Stimulated activated naive B cell treated with anti-CD40 and anti-IgM and Interleukin-4, amounts not matched to agents 10 μg/mL and 1 μg/mL and 100 μg/mL, for 72 hours (primary cell): Measurements from ENCODE around the gene ZNF264.
"Not testable (repeated sequence)": the region's sequence is repeated elsewhere in the genome, so short reads cannot be mapped to it uniquely, and the experiment has no call there.

Source experiments
- ATAC-seq, 2 donors: fragments of 150-1000 bp; cut with Tn5 transposase; replicated peaks; 2 replicates each; pipeline ENCODE4 v1.10.0; 2021; ENCODE audit warnings: moderate library complexity in 1 of 2
- DNase-seq: peaks from one replicate; pipeline ENCODE4 v3.0.0; 2021
- H3K27ac Mint-ChIP-seq: one replicate; pipeline ENCODE4 v1.8.0; 2022; ENCODE audit warnings: mild to moderate bottlenecking, mixed read lengths
- H3K27me3 Mint-ChIP-seq, 2 donors: one replicate each; pipeline ENCODE4 v1.8.0; 2022; ENCODE audit warnings: mixed read lengths in 2 of 2
- H3K36me3 Mint-ChIP-seq, 2 donors: one replicate each; pipeline ENCODE4 v1.8.0; 2022; ENCODE audit warnings: mixed read lengths in 2 of 2, mild to moderate bottlenecking in 1 of 2
- H3K4me1 Mint-ChIP-seq, 2 donors: one replicate each; pipeline ENCODE4 v1.8.0; 2022; ENCODE audit warnings: mixed read lengths in 2 of 2, mild to moderate bottlenecking in 1 of 2
- H3K4me3 Mint-ChIP-seq, 2 donors: one replicate each; pipeline ENCODE4 v1.8.0; 2022; ENCODE audit warnings: mild to moderate bottlenecking in 2 of 2, mixed read lengths in 2 of 2, moderate library complexity in 1 of 2
- H3K9me3 Mint-ChIP-seq, 2 donors: one replicate each; pipeline ENCODE4 v1.8.0; 2022; ENCODE audit warnings: mixed read lengths in 2 of 2, mild to moderate bottlenecking in 1 of 2

ZNF264 gene

DNA sequence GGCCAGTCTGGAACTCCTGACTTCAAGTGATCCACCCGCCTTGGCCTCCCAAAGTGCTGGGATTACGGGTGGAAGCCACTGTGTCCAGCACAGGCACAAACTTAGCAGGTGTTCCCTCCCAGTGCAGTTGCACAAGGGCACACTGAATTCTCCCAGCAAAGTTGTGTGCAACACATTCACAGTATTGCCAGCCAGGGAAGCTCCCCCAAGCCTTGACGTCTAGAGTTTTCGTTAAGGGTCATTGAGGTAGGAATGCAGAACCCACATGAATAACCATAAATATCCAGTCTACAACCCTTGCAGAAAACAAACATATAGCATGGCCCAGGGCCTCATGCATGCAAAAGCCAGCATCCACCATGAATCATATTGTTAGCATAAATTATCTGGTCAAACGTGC, 36.2 kb downstream of the ZNF264 start:
- Mint-ChIP-seq H3K36me3 (peaks cover 7 to 9% of the 10 kb centered on the region in 2 donors), H3K9me3 (no peaks in the 10 kb centered on the region), H3K27me3 (peaks cover 0 to 5% of the 10 kb centered on the region in 2 donors), H3K4me3 (no peak overlapping the region), H3K27ac (no peak overlapping the region), H3K4me1 (peaks cover 7 to 12% of the 10 kb centered on the region in 2 donors)
- no peak for DNase-seq
- no peak for ATAC-seq

- Mint-ChIP-seq H3K9me3 (no peaks in the 10 kb centered on the region), H3K4me1 (peaks cover 14 to 23% of the 10 kb centered on the region in 2 donors), H3K27ac (no peak overlapping the region)
Observed at GRCh38 chr19:57231686-57232085, 40.4 kb downstream of the ZNF264 start.

GRCh38 chr19:57233207-57233606, 41.9 kb downstream of the ZNF264 start:
- peaks cover 14 to 23% of the 10 kb centered on the region in 2 donors for H3K4me1 Mint-ChIP-seq
- peaks cover 6 to 20% of the 10 kb centered on the region in 2 donors for H3K36me3 Mint-ChIP-seq
- H3K27ac Mint-ChIP-seq, result no peak overlapping the region
- H3K27me3 Mint-ChIP-seq, result peaks cover 0 to 5% of the 10 kb centered on the region in 2 donors
- ATAC-seq (peak; percentile 71 to 77), DNase-seq (peak; percentile 6)
- no peaks in the 10 kb centered on the region for H3K9me3 Mint-ChIP-seq
- H3K4me3 Mint-ChIP-seq, result peak overlapping the region; percentile 11 to 32

More at GRCh38 chr19:57231686-57232085, 40.4 kb downstream of the ZNF264 start:
- Mint-ChIP-seq H3K4me3 (no peak overlapping the region), H3K27me3 (peaks cover 0 to 5% of the 10 kb centered on the region in 2 donors), H3K36me3 (peaks cover 6 to 16% of the 10 kb centered on the region in 2 donors)
- no peak for ATAC-seq
- DNase-seq, result no peak

DNA sequence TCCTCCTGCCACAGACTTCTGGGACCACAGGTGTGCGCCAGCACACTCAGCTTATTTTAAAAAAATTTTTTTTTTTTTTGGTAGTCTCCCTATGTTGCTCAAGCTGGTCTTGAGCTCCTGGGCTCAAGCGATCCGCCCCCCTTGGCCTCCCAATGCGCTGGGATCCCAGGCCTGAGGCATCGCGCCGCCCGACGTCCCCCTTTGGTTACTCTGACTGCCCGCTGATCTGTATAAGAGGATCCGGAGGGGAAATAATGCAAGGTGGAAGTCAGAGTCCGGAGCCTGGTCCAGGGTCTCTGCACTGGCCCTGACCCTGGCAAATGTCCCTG, 48.6 kb downstream of the ZNF264 start:
- ATAC-seq, result peak; percentile 17 to 18
- peak overlapping the region; percentile 98 for H3K27ac Mint-ChIP-seq
- H3K4me1 Mint-ChIP-seq, result peaks cover 22 to 42% of the 10 kb centered on the region in 2 donors

DNA sequence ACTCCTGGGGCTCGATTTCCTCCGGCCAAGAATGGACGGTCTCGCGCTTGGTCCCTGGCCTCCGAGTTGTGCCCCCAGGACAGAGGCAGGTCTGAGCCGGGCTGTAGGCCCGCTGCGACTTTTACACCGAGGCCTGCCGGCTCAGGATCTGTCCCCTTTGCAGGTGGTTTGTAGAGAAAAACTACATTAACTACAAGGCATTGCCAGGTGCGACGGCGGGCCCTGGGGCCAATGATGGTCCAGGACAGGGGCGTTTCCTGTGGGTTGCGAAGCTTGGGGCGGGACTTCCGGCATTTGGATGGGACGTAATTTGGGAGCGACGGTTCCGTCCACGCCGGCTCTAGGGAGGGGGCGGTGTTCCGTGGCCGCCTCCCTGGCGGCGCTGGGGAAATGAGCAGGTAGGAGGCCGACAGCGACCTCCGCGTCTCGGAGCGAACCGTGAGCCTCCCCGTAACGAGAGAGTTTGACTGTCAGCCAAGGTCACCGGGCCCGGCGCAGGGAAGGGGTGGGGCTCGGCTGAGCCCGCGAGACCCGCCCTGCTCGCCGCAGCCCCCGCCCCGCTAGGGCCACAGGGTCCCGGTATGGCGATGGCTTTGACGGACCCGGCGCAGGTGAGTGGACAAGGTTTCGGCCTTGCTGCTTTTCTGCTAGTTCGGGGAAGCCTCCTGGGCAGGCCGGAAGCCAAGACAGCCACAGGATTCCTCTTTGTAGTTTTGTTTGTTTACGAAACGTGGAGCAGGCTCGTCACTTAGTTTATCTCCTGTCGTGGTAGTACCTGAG, 49.2 kb downstream of the ZNF264 start, which contains the start of gene ZNF805:
Gene ZNF805, plus strand, starts transcription at position 322 of the 780 bp plus-strand sequence. Its CDS starts 260 bp downstream, at position 582.
- Mint-ChIP-seq H3K27ac (peak within 1 kb of the TSS; percentile 98), H3K36me3 (peaks cover 22 to 33% of the 10 kb centered on the region in 2 donors), H3K4me1 (peaks cover 24 to 46% of the 10 kb centered on the region in 2 donors), H3K9me3 (no peaks in the 10 kb centered on the region), H3K27me3 (no peaks in the 10 kb centered on the region), H3K4me3 (peak within 1 kb of the TSS; percentile 91 to 98)
- ATAC-seq (peak; percentile 92 to 95), DNase-seq (peak; percentile 94)

More for the DNA sequence above, 48.6 kb downstream of the ZNF264 start:
- Mint-ChIP-seq H3K36me3 (peaks cover 18 to 28% of the 10 kb centered on the region in 2 donors), H3K9me3 (no peaks in the 10 kb centered on the region), H3K27me3 (no peaks in the 10 kb centered on the region), H3K4me3 (peak overlapping the region; percentile 91 to 98)
- DNase-seq, result no peak

DNA sequence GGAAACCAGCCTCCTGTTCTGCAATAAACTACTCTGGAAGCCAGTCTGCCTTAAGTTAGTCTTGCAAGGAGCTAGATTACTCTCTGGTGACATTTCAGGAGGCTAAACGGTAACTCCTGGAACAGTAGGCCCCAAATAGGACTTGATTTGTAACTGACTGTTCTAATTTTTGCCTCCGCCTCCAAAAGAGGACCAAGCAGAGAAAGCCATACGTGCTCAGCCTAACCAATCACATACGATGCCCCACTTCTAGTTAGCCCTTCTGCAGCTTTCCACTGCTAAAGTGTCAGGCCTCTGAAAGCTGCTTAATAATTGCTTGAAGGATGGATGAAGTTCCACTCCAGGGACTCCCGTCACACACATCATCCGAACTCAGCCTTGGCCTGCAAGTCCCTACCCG, 49.9 kb downstream of the ZNF264 start:
- peak overlapping the region; percentile 98 for H3K27ac Mint-ChIP-seq

DNA sequence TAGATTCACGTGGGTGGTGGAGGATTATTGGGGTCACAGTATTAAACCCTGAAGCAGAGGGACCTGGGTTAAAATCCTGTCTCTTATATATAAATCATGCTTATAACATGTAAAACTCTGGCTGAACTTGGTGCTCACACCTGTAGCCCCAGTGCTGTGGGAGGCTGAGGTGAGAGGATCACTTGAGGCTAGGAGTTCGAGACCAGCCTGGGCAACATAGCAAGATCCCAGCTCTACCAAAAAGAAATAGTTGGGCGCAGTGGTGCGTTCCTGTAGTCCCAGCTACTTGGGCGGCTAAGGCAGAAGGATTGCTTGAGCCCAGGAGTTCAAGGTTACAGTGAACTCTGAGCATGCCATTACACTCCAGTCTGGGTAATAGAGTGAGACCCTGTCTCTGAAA, 51.5 kb downstream of the ZNF264 start:
- no peak for DNase-seq
- Mint-ChIP-seq H3K27me3 (no peaks in the 10 kb centered on the region), H3K4me1 (peaks cover 24 to 46% of the 10 kb centered on the region in 2 donors), H3K9me3 (no peaks in the 10 kb centered on the region), H3K36me3 (peaks cover 27 to 37% of the 10 kb centered on the region in 2 donors), H3K4me3 (peak overlapping the region in 1 of 2 donors; percentile 22), H3K27ac (no peak overlapping the region)
- no peak for ATAC-seq

More for the DNA sequence above, 49.9 kb downstream of the ZNF264 start:
- H3K9me3 Mint-ChIP-seq, result no peaks in the 10 kb centered on the region
- H3K27me3 Mint-ChIP-seq, result no peaks in the 10 kb centered on the region
- no peak for DNase-seq
- H3K36me3 Mint-ChIP-seq, result peaks cover 24 to 35% of the 10 kb centered on the region in 2 donors
- ATAC-seq, result no peak
- peaks cover 24 to 46% of the 10 kb centered on the region in 2 donors for H3K4me1 Mint-ChIP-seq
- H3K4me3 Mint-ChIP-seq, result peak overlapping the region; percentile 91 to 98

GRCh38 chr19:57244513-57244912, 53.2 kb downstream of the ZNF264 start:
- DNase-seq, result no peak
- Mint-ChIP-seq H3K27me3 (no peaks in the 10 kb centered on the region), H3K9me3 (no peaks in the 10 kb centered on the region), H3K36me3 (peaks cover 27 to 42% of the 10 kb centered on the region in 2 donors), H3K4me3 (peak overlapping the region in 1 of 2 donors; percentile 20), H3K27ac (no peak overlapping the region), H3K4me1 (peaks cover 24 to 46% of the 10 kb centered on the region in 2 donors)
- peak in 1 of 2 donors; percentile 58 for ATAC-seq

DNA sequence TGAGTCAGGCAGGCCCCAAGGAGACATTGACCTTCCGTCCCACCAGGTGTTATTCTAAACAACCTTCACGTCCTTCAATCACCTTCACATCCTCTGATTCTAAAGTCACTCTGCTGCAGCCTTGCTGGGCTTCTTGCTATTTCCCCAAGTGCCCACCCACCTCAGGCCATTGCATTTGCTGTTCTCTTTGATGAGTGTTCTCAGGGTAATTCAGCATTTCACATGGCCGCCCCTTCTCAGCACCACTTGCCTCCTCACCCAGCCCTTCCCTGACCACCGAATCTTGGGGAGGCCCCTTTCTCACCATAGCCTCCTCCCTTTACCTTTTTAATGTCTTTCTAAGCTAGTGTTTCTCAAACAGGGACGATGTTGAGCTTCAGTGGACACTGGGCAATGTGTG, 53.8 kb downstream of the ZNF264 start:
- Mint-ChIP-seq H3K9me3 (no peaks in the 10 kb centered on the region), H3K4me3 (peak overlapping the region in 1 of 2 donors; percentile 37), H3K27me3 (no peaks in the 10 kb centered on the region), H3K36me3 (peaks cover 28 to 43% of the 10 kb centered on the region in 2 donors), H3K27ac (no peak overlapping the region), H3K4me1 (peaks cover 24 to 42% of the 10 kb centered on the region in 2 donors)
- ATAC-seq (no peak), DNase-seq (no peak)

- Mint-ChIP-seq H3K9me3 (no peaks in the 10 kb centered on the region), H3K36me3 (peaks cover 33 to 50% of the 10 kb centered on the region in 2 donors), H3K4me3 (no peak overlapping the region), H3K4me1 (peaks cover 23 to 38% of the 10 kb centered on the region in 2 donors), H3K27ac (no peak overlapping the region), H3K27me3 (no peaks in the 10 kb centered on the region)
- DNase-seq (no peak), ATAC-seq (no peak)
Observed at GRCh38 chr19:57245959-57246358, 54.7 kb downstream of the ZNF264 start.

DNA sequence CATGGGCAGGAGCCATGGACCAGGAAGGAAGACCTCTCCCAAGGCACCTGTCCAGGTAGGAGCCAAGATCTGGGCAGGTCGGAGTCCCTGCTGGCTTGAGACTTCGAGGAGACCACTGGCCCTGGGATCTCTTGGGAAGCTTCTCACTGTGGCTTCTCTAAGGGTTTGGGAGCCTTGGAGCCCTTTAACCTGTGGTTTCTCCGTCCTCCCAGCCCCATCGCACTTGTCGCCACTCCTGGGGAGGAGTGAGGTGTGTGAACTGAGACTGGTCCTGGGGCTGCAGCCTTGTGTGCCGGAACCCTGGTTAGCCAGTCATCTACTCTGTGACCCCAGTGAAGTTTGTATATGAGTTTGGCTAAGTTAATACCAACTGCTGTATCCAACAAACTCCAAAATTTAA, 57.3 kb downstream of the ZNF264 start:
- Mint-ChIP-seq H3K27me3 (no peaks in the 10 kb centered on the region), H3K27ac (no peak overlapping the region), H3K4me3 (no peak overlapping the region), H3K36me3 (peaks cover 51 to 67% of the 10 kb centered on the region in 2 donors), H3K4me1 (peaks cover 16% of the 10 kb centered on the region in 2 donors), H3K9me3 (no peaks in the 10 kb centered on the region)
- no peak for DNase-seq
- ATAC-seq, result no peak

DNA sequence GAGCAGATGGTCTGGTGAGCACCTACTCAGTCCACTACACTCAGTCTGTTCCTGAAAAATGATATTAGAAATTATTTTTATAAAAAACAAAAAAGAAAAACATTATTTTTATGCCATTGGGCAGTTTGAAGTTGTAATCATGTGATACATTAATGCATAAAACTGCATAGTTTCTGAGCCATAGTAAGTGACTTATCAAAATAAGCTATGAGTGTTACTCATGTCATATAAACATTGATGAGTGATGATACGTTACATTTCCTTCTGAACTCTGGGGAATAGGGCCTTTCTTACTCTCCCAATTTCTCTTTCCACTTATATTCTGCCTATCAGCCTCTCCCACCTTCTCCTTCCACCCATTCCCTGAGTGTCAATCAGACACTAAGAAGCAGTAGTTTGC, 58.0 kb downstream of the ZNF264 start:
- no peak overlapping the region for H3K27ac Mint-ChIP-seq
- H3K36me3 Mint-ChIP-seq, result peaks cover 52 to 70% of the 10 kb centered on the region in 2 donors
- ATAC-seq (no peak), DNase-seq (no peak)
- H3K9me3 Mint-ChIP-seq, result no peaks in the 10 kb centered on the region
- H3K4me3 Mint-ChIP-seq, result no peak overlapping the region
- H3K4me1 Mint-ChIP-seq, result peaks cover 10 to 13% of the 10 kb centered on the region in 2 donors
- no peaks in the 10 kb centered on the region for H3K27me3 Mint-ChIP-seq

GRCh38 chr19:57253767-57254166, 62.5 kb downstream of the ZNF264 start:
- not testable (repeated sequence) for ATAC-seq, H3K27ac Mint-ChIP-seq, H3K9me3 Mint-ChIP-seq, DNase-seq, H3K4me3 Mint-ChIP-seq, H3K27me3 Mint-ChIP-seq
- Mint-ChIP-seq H3K4me1 (peaks cover 8 to 12% of the 10 kb centered on the region in 2 donors), H3K36me3 (peaks cover 48 to 67% of the 10 kb centered on the region in 2 donors)

DNA sequence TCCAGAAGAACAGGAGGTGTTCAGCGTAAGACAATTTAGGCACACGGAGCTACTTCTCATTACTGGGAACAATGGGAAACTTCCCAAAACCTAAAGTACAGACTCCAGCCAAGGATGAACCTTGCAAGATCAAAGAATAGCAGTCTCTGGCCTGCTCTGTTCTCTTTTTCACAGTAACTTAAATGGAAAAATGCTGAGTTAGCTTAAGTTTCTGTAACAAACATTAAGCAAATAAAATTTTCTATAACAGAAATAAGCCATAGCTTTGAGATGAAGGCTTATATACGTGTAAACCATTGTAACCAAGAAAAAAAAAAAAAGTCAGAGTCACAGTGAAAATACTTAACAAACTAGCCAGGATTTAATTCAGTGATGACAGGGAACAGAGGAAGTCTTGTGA, 70.7 kb downstream of the ZNF264 start:
- peaks cover 43 to 58% of the 10 kb centered on the region in 2 donors for H3K36me3 Mint-ChIP-seq
- DNase-seq (no peak), ATAC-seq (no peak)
- no peaks in the 10 kb centered on the region for H3K27me3 Mint-ChIP-seq
- no peak overlapping the region for H3K4me3 Mint-ChIP-seq
- peaks cover 0 to 3% of the 10 kb centered on the region in 2 donors for H3K9me3 Mint-ChIP-seq
- peaks cover 4 to 12% of the 10 kb centered on the region in 2 donors for H3K4me1 Mint-ChIP-seq
- H3K27ac Mint-ChIP-seq, result no peak overlapping the region

DNA sequence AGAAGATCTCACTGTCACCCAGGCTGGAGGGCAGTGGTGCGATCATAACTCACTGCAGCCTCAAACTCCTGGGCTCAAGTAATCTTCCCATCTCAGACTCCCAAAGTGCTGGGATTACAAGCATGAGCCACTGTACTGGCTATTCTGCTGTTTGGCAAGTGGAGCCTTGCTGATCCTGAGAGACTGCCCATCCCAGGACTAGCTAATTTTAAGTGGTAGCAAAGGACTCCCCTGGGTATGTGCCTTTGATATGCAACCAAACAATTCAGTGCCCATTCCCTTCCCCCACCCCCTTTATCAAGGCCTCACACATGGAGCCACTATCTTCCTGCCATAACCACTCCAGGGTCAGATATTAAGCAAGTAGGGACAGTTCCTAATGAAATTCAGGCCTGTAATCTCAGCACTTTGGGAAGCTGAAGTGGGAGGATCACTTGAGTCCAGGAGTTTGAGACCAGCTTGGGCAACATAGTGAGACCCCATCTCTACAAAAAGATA, 72.0 kb downstream of the ZNF264 start:
- H3K4me3 Mint-ChIP-seq, result no peak overlapping the region
- H3K4me1 Mint-ChIP-seq, result peaks cover 7 to 13% of the 10 kb centered on the region in 2 donors
- no peak for DNase-seq
- ATAC-seq, result no peak
- peaks cover 39 to 60% of the 10 kb centered on the region in 2 donors for H3K36me3 Mint-ChIP-seq
- no peaks in the 10 kb centered on the region for H3K27me3 Mint-ChIP-seq
- no peak overlapping the region for H3K27ac Mint-ChIP-seq
- peaks cover 0 to 3% of the 10 kb centered on the region in 2 donors for H3K9me3 Mint-ChIP-seq
